NT2/D1 (cell line): ENCODE measurements around the gene SPOPL.
A peak's percentile ranks its signal among the peaks of the same experiment; 100 is the strongest.

ENCODE experiments used
- DNase-seq: peaks from one replicate; pipeline ENCODE4 v3.0.0-alpha.2; 2011; ENCODE audit warnings: low read depth, low spot score
- H3K27me3 ChIP-seq: 2 replicates; pipeline ENCODE4 v1.6.0; 2011; ENCODE audit warnings: mild to moderate bottlenecking; ENCODE audit not compliant: insufficient read length, insufficient read depth
- H3K36me3 ChIP-seq: 2 replicates; pipeline ENCODE4 v1.6.1; 2011; ENCODE audit warnings: mild to moderate bottlenecking, low read length, mixed read lengths; ENCODE audit not compliant: insufficient read depth, insufficient read length
- H3K4me1 ChIP-seq: 2 replicates; pipeline ENCODE4 v1.5.1; 2011; ENCODE audit not compliant: insufficient read depth, insufficient read length
- H3K4me3 ChIP-seq: 2 replicates; pipeline ENCODE4 v1.5.1; 2011; ENCODE audit warnings: low read depth; ENCODE audit not compliant: insufficient read length
- H3K9ac ChIP-seq: 2 replicates; pipeline ENCODE4 v1.6.0; 2011; ENCODE audit warnings: low read depth; ENCODE audit not compliant: insufficient read length
- H3K9me3 ChIP-seq: 2 replicates; pipeline ENCODE4 v1.5.1; 2011; ENCODE audit warnings: mild to moderate bottlenecking, low read length; ENCODE audit not compliant: insufficient read depth
- SUZ12 ChIP-seq: IDR thresholded peaks from 2 replicates; pipeline ENCODE4 v1.6.1; 2011; ENCODE audit not compliant: insufficient read length, insufficient read depth; ENCODE audit errors: extremely low read depth
- YY1 ChIP-seq: IDR thresholded peaks from 2 replicates; pipeline ENCODE4 v1.6.1; 2011; ENCODE audit not compliant: insufficient read length, insufficient read depth
- ZNF274 ChIP-seq: IDR thresholded peaks from 2 replicates; pipeline ENCODE4 v1.6.1; 2011; ENCODE audit warnings: mild to moderate bottlenecking, low read depth, low read length

The SPOPL gene

GRCh38 chr2:138494265-138494966, 7.2 kb upstream of the SPOPL start:
- TF ChIP-seq SUZ12 (no peak), ZNF274 (no peak), YY1 (no peak)
- H3K9ac ChIP-seq = no peak overlapping the region

GRCh38 chr2:138495384-138495783, 6.2 kb upstream of the SPOPL start:
- TF ChIP-seq ZNF274 (no peak), SUZ12 (no peak), YY1 (no peak)
- Histone ChIP-seq H3K4me3 (no peak overlapping the region), H3K27me3 (no peaks in the 10 kb centered on the region), H3K9ac (no peak overlapping the region), H3K4me1 (peaks cover 6% of the 10 kb centered on the region), H3K9me3 (no peaks in the 10 kb centered on the region), H3K36me3 (peaks cover 19% of the 10 kb centered on the region)
- no peak for DNase-seq

More at GRCh38 chr2:138494265-138494966, 7.2 kb upstream of the SPOPL start:
- no peak for DNase-seq
- Histone ChIP-seq H3K27me3 (no peaks in the 10 kb centered on the region), H3K4me1 (peaks cover 6% of the 10 kb centered on the region), H3K4me3 (no peak overlapping the region), H3K36me3 (peaks cover 16% of the 10 kb centered on the region), H3K9me3 (no peaks in the 10 kb centered on the region)

GRCh38 chr2:138496096-138496651, 5.4 kb upstream of the SPOPL start:
- peaks cover 6% of the 10 kb centered on the region for H3K4me1 ChIP-seq
- H3K9me3 ChIP-seq = no peaks in the 10 kb centered on the region; the same call in 1 of the 2 replicates
- no peak overlapping the region for H3K4me3 ChIP-seq
- H3K27me3 ChIP-seq = no peaks in the 10 kb centered on the region
- no peak overlapping the region for H3K9ac ChIP-seq
- no peak for TF ChIP-seq YY1
- TF ChIP-seq ZNF274 = no peak
- no peak for TF ChIP-seq SUZ12
- H3K36me3 ChIP-seq = peaks cover 19% of the 10 kb centered on the region
- DNase-seq = no peak

- no peak for DNase-seq
- TF ChIP-seq SUZ12 (no peak), ZNF274 (no peak), YY1 (no peak)
- no peak overlapping the region for H3K4me3 ChIP-seq
- H3K9me3 ChIP-seq = no peaks in the 10 kb centered on the region; the same call in 1 of the 2 replicates
- H3K27me3 ChIP-seq = no peaks in the 10 kb centered on the region
- H3K9ac ChIP-seq = no peak overlapping the region
- peaks cover 6% of the 10 kb centered on the region for H3K4me1 ChIP-seq
- peaks cover 19% of the 10 kb centered on the region for H3K36me3 ChIP-seq
Measured at GRCh38 chr2:138497294-138497693, 4.3 kb upstream of the SPOPL start.

- TF ChIP-seq YY1 (no peak), SUZ12 (no peak), ZNF274 (no peak)
- peaks cover 2% of the 10 kb centered on the region for H3K4me1 ChIP-seq
Measured at GRCh38 chr2:138499684-138500083, 1.9 kb upstream of the SPOPL start.

GRCh38 chr2:138500592-138501424, 762 bp upstream of the SPOPL start:
- Histone ChIP-seq H3K4me1 (no peaks in the 10 kb centered on the region), H3K9ac (peak overlapping the region; percentile 90), H3K36me3 (peaks cover 16% of the 10 kb centered on the region), H3K27me3 (no peaks in the 10 kb centered on the region), H3K9me3 (no peaks in the 10 kb centered on the region; the same call in 1 of the 2 replicates), H3K4me3 (peak overlapping the region; percentile 53)
- no peak for DNase-seq
- no peak for TF ChIP-seq ZNF274
- no peak for TF ChIP-seq YY1
- TF ChIP-seq SUZ12 = no peak

More at GRCh38 chr2:138499684-138500083, 1.9 kb upstream of the SPOPL start:
- Histone ChIP-seq H3K9me3 (no peaks in the 10 kb centered on the region; the same call in 1 of the 2 replicates), H3K36me3 (peaks cover 19% of the 10 kb centered on the region), H3K27me3 (no peaks in the 10 kb centered on the region), H3K9ac (no peak overlapping the region), H3K4me3 (no peak overlapping the region)
- no peak for DNase-seq
